ENCODE measurements around the gene METTL13. TPM values are rescaled to one million over a fixed set of nuclear protein-coding genes. Genes with fewer than 3 reads are reported as not detected.

The METTL13 gene
- total RNA-seq, 1 experiment from 2014 or later = 64.5 TPM

- Histone ChIP-seq H2AK5ac (ENCODE audit: insufficient read length, low read length) (no peak overlapping the region), H3K14ac (ENCODE audit: insufficient read depth, low read length) (no peak overlapping the region), H3T11ph (ENCODE audit: low read length) (no peak overlapping the region), H3K4me2 (ENCODE audit: insufficient read depth, insufficient read length, low read length) (no peak overlapping the region), H2BK5ac (ENCODE audit: insufficient read length, low read length) (no peak overlapping the region), H3K27ac (ENCODE audit: insufficient read length, low read depth, low read length) (no peak overlapping the region), H3K79me1 (ENCODE audit: insufficient read depth, low read depth, low read length, poor library complexity, severe bottlenecking) (no peaks in the 10 kb centered on the region), H3K9ac (ENCODE audit: extremely low read depth, insufficient read length, low read length) (no peak overlapping the region), H4K20me1 (ENCODE audit: control insufficient read depth, insufficient read depth, insufficient read length) (no peaks in the 10 kb centered on the region), H3K9me3 (ENCODE audit: control insufficient read depth, low read depth, low read length) (no peaks in the 10 kb centered on the region), H2BK120ac (ENCODE audit: low read depth, low read length, poor library complexity, severe bottlenecking) (no peak overlapping the region), H3K23me2 (ENCODE audit: insufficient read length, low read depth, low read length, poor library complexity, severe bottlenecking) (no peaks in the 10 kb centered on the region), H4K8ac (replicated peaks; ENCODE audit: insufficient read length, low read depth, low read length) (no peak overlapping the region), H2AFZ (ENCODE audit: low read length) (no peak overlapping the region), H3K18ac (ENCODE audit: insufficient read length, low read depth, low read length) (no peak overlapping the region), H3K23ac (ENCODE audit: insufficient read length, low read depth, low read length) (no peak overlapping the region), H2BK20ac (ENCODE audit: low read depth, low read length, poor library complexity, severe bottlenecking) (no peak overlapping the region), H3K79me2 (ENCODE audit: insufficient read depth, low read length) (no peaks in the 10 kb centered on the region), H4K5ac (ENCODE audit: insufficient read length, low read depth, low read length) (no peak overlapping the region), H2BK15ac (ENCODE audit: low read depth, low read length) (no peak overlapping the region), H3K56ac (ENCODE audit: insufficient read length, low read depth, low read length) (no peak overlapping the region), H3K4me1 (ENCODE audit: insufficient read depth, low read length) (no peaks in the 10 kb centered on the region; the same call in 1 of the 2 replicates), H4K91ac (ENCODE audit: insufficient read length, low read depth, low read length) (no peak overlapping the region), H3K4ac (ENCODE audit: low read depth, low read length) (no peak overlapping the region), H3K27me3 (ENCODE audit: insufficient read depth, low read length) (no peaks in the 10 kb centered on the region), H2BK12ac (ENCODE audit: insufficient read length, low read depth, low read length) (no peak overlapping the region)
- H3K4me3 Mint-ChIP-seq = no peak overlapping the region
- no peaks in the 10 kb centered on the region for H3K9me3 Mint-ChIP-seq
- peaks cover 16 to 25% of the 10 kb centered on the region in 2 experiments for H3K4me1 Mint-ChIP-seq
- H3K27ac Mint-ChIP-seq = no peak overlapping the region
- DNase-seq = no peak
- H3K36me3 Mint-ChIP-seq (ENCODE audit: insufficient read depth in 1 of 3, low read depth in 3 of 3) = no peaks in the 10 kb centered on the region
- TF ChIP-seq CTCF (conservative IDR thresholded peaks at IDR 0.05) = no peak
- H3K27me3 Mint-ChIP-seq (ENCODE audit: low read depth) = no peaks in the 10 kb centered on the region
Observed at GRCh38 chr1:171811672-171812071, 30.2 kb downstream of the METTL13 start.
